Natural killer cell (primary cell): ENCODE measurements around the gene FAM107B. TPM values are rescaled to one million over a fixed set of nuclear protein-coding genes. Genes with fewer than 3 reads are reported as not detected.

ENCODE experiments used
- ATAC-seq, 3 donors: fragments of 150-1000 bp in 2 of 3; fragments of 200-7000 bp in 1 of 3; cut with Tn5 transposase; 1 replicate in 1 of 3; 2 replicates in 2 of 3; pipeline ENCODE4 v1.10.0; 2021; ENCODE audit warnings: mild to moderate bottlenecking in 2 of 3, moderate library complexity in 2 of 3
- DNase-seq, 2 donors: peaks; one replicate each; pipeline versions ENCODE4 v3.0.0 to v3.0.0-alpha.2; 2013 to 2021; ENCODE audit warnings: mixed read lengths in 1 of 2
- H3K27ac ChIP-seq: one replicate; pipeline ENCODE4 v1.5.1; 2013; ENCODE audit warnings: mild to moderate bottlenecking, low read length
- H3K27me3 ChIP-seq: one replicate; pipeline ENCODE4 v1.6.1; 2013; ENCODE audit warnings: low read length; ENCODE audit not compliant: control insufficient read depth, insufficient read depth
- H3K36me3 ChIP-seq: one replicate; pipeline ENCODE4 v1.6.1; 2013; ENCODE audit warnings: low read length; ENCODE audit not compliant: control insufficient read depth, insufficient read depth
- H3K4me1 ChIP-seq: one replicate; pipeline ENCODE4 v1.6.1; 2013; ENCODE audit warnings: low read length; ENCODE audit not compliant: control insufficient read depth, insufficient read depth
- H3K4me3 ChIP-seq: one replicate; pipeline ENCODE4 v1.5.1; 2013; ENCODE audit warnings: low read length
- H3K9me3 ChIP-seq: one replicate; pipeline ENCODE4 v1.6.1; 2013; ENCODE audit warnings: low read length; ENCODE audit not compliant: control insufficient read depth, insufficient read depth
- H3K27ac Mint-ChIP-seq, 2 donors: one replicate each; pipeline ENCODE4 v1.8.0; 2022; ENCODE audit warnings: mild to moderate bottlenecking in 2 of 2, mixed read lengths in 2 of 2, moderate library complexity in 1 of 2
- H3K27me3 Mint-ChIP-seq, 2 donors: one replicate each; pipeline ENCODE4 v1.8.0; 2022; ENCODE audit warnings: low read depth in 2 of 2, mixed read lengths in 2 of 2
- H3K36me3 Mint-ChIP-seq: one replicate; pipeline ENCODE4 v1.8.0; 2022; ENCODE audit warnings: mixed read lengths
- H3K4me1 Mint-ChIP-seq, 2 donors: one replicate each; pipeline ENCODE4 v1.8.0; 2022; ENCODE audit warnings: mixed read lengths in 2 of 2
- H3K4me3 Mint-ChIP-seq: one replicate; pipeline ENCODE4 v1.8.0; 2022; ENCODE audit warnings: mild to moderate bottlenecking, moderate library complexity, mixed read lengths
- H3K9me3 Mint-ChIP-seq, 2 donors: one replicate each; pipeline ENCODE4 v1.8.0; 2022; ENCODE audit warnings: mixed read lengths in 2 of 2
- CTCF ChIP-seq: fragments of 200-600 bp; IDR thresholded peaks from one replicate; pipeline ENCODE4 v1.8.0; 2022; ENCODE audit warnings: antibody characterized with exemption
- WGBS: methylation state at CpG from one replicate; pipeline ENCODE4 v1.1.7; 2013; ENCODE audit warnings: missing lambda C conversion rate; ENCODE audit not compliant: insufficient coverage; 5-methylcytosine and 5-hydroxymethylcytosine counted together
- intact Hi-C: fragments of 100-400 bp; cut with micrococcal nuclease; formaldehyde crosslinking; loops from one replicate; pipeline ENCODE4 v1.14.2; 2022
- total RNA-seq, 4 donors: library from RNA; stranded (reverse); fragments of 120-200 nt in 1 of 4; gene quantifications; one replicate each; pipeline versions ENCODE4 v1.2.3 to v1.2.4, GENCODE V29; 2013 to 2022

Gene FAM107B
- total RNA-seq, 3 donors from 2014 or later (not counting 1 experiment from before 2014, with no cell fraction given), result 165 to 226 (median 224) TPM

GRCh38 chr10:14601872-14602725 is 172.6 kb downstream of the FAM107B start:
- no peak for TF ChIP-seq CTCF
- H3K27ac Mint-ChIP-seq, result peak overlapping the region; percentile 76 to 79
- DNase-seq, result peak in 1 of 2 donors; percentile 79
- peak; percentile 28 to 53 (median 39) for ATAC-seq
- intact Hi-C loops, result loop anchor here (2.0 to 5.0 kb wide), 3 partner anchors 13 to 235 kb away; partner anchors contain the start of genes CDNF, HSPA14 and MSANTD7
- Histone ChIP-seq H3K27me3 (no peaks in the 10 kb centered on the region), H3K36me3 (peaks cover 26% of the 10 kb centered on the region), H3K9me3 (no peaks in the 10 kb centered on the region), H3K4me3 (peak overlapping the region; percentile 64), H3K4me1 (peaks cover 35% of the 10 kb centered on the region), H3K27ac (peak overlapping the region; percentile 18)
- peaks cover 0 to 3% of the 10 kb centered on the region in 2 donors for H3K27me3 Mint-ChIP-seq
- H3K4me3 Mint-ChIP-seq, result peak overlapping the region; percentile 96
- no peaks in the 10 kb centered on the region for H3K9me3 Mint-ChIP-seq
- WGBS, result 21% methylated on average over 13 of the region's 16 CpGs
- peaks cover 65 to 71% of the 10 kb centered on the region in 2 donors for H3K4me1 Mint-ChIP-seq
- peaks cover 6% of the 10 kb centered on the region for H3K36me3 Mint-ChIP-seq

- H3K36me3 Mint-ChIP-seq, result peaks cover 6% of the 10 kb centered on the region
- H3K27me3 Mint-ChIP-seq, result peaks cover 0 to 3% of the 10 kb centered on the region in 2 donors
- Histone ChIP-seq H3K4me1 (peaks cover 35% of the 10 kb centered on the region), H3K36me3 (peaks cover 29% of the 10 kb centered on the region), H3K27me3 (no peaks in the 10 kb centered on the region), H3K9me3 (no peaks in the 10 kb centered on the region), H3K27ac (peak overlapping the region; percentile 8), H3K4me3 (no peak overlapping the region)
- no peaks in the 10 kb centered on the region for H3K9me3 Mint-ChIP-seq
- DNase-seq (no peak), ATAC-seq (no peak)
- H3K27ac Mint-ChIP-seq, result peak overlapping the region; percentile 76 to 79
- H3K4me3 Mint-ChIP-seq, result peak overlapping the region; percentile 96
- intact Hi-C loops, result loop anchor here (5.0 kb wide), 2 partner anchors 46 to 236 kb away; partner anchors contain the start of genes CDNF, HSPA14 and MSANTD7
- 84% methylated on average over 3 of the region's 4 CpGs for WGBS
- TF ChIP-seq CTCF, result no peak
- H3K4me1 Mint-ChIP-seq, result peaks cover 72 to 77% of the 10 kb centered on the region in 2 donors
Measured at GRCh38 chr10:14601326-14601725, 173.4 kb downstream of the FAM107B start.

- Mint-ChIP-seq H3K27ac (peak overlapping the region; percentile 4 to 76), H3K4me3 (no peak overlapping the region), H3K4me1 (peaks cover 72 to 75% of the 10 kb centered on the region in 2 donors), H3K27me3 (peaks cover 0 to 3% of the 10 kb centered on the region in 2 donors), H3K9me3 (no peaks in the 10 kb centered on the region), H3K36me3 (peaks cover 6% of the 10 kb centered on the region)
- Histone ChIP-seq H3K4me1 (peaks cover 40% of the 10 kb centered on the region), H3K27me3 (no peaks in the 10 kb centered on the region), H3K27ac (no peak overlapping the region), H3K4me3 (no peak overlapping the region), H3K36me3 (peaks cover 30% of the 10 kb centered on the region), H3K9me3 (no peaks in the 10 kb centered on the region)
- 95% methylated on average over 8 of the region's 8 CpGs for WGBS
- intact Hi-C loops, result loop anchor here (1.0 to 5.0 kb wide), 3 partner anchors 35 to 237 kb away; partner anchors contain the start of genes CDNF, HSPA14 and MSANTD7
- TF ChIP-seq CTCF, result no peak
- DNase-seq (no peak), ATAC-seq (no peak)
Measured at GRCh38 chr10:14600065-14600464, 174.6 kb downstream of the FAM107B start.
